ENCODE measurements around the gene ZC2HC1B. TPM values are rescaled to one million over a fixed set of nuclear protein-coding genes. Genes with fewer than 3 reads are reported as not detected.

ZC2HC1B gene
- total and polyA plus RNA-seq, 2 of the 8 experiments (the other 6 are each of a cell fraction or from before 2014, with no cell fraction given): not detected

DNA sequence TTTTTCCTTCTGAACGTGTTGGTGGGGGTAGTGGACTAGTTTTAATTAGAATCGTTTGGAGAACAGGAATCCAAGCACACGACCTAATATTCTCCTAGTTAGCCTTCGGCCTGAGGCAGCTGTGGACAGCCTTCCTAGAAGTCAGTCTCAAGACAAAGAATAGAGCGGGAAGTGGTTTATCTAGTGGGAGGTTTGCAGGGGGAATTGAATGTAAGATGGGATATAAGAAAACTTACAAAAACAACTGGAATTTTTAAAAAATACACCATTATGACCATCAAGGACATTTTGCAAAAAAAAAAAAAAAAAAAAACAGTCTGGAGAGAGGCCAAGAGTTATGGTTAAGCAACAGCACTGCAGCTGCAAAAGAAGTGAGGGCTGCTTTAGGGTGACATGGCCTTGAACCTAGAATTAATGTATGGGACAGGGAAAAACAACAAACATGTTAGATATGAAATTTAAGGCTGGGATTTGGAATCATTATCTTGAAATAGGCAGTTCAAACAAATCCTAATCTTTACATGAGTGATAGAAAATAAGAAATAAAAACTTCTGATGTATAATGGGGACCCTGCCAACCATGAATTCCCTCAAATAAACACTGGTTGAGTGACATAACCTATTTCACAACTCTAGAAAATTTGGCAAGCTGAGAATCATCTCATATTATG, 103.6 kb downstream of the ZC2HC1B start:
- Histone ChIP-seq H3K4me1 (replicated peaks in 1 of 4; ENCODE audit: control insufficient read depth in 3 of 4, insufficient read depth in 4 of 4, low read length in 3 of 4) (peaks cover 8 to 33% (median 22%) of the 10 kb centered on the region in 4 experiments; a peak in 6 of 7 replicates), H3K4me3 (ENCODE audit: extremely low read depth in 1 of 4, insufficient read depth in 2 of 4, low read depth in 3 of 4, low read length in 4 of 4) (no peak overlapping the region), H2AFZ (ENCODE audit: low read length) (no peak overlapping the region), H4K8ac (ENCODE audit: extremely low read depth, insufficient read depth, low read length) (no peak overlapping the region), H2BK15ac (ENCODE audit: low read length) (no peak overlapping the region), H3K9ac (replicated peaks in 1 of 4; ENCODE audit: extremely low read depth in 1 of 4, low read depth in 3 of 4, low read length in 3 of 4) (no peak overlapping the region), H3K56ac (replicated peaks; ENCODE audit: insufficient read length, low read depth, low read length) (no peak overlapping the region), H3K4ac (replicated peaks; ENCODE audit: insufficient read length, low read depth, low read length) (no peak overlapping the region), H3K27me3 (replicated peaks in 1 of 4; ENCODE audit: control insufficient read depth in 3 of 4, extremely low read depth in 1 of 4, insufficient read depth in 3 of 4, low read length in 3 of 4) (peaks cover 87 to 95% (median 94%) of the 10 kb centered on the region in 4 experiments), H2BK12ac (ENCODE audit: low read depth, low read length) (no peak overlapping the region), H3K23me2 (ENCODE audit: low read depth, low read length) (no peaks in the 10 kb centered on the region), H4K5ac (ENCODE audit: insufficient read length, low read depth, low read length) (no peak overlapping the region), H3K4me2 (ENCODE audit: insufficient read depth in 1 of 2, low read depth in 2 of 2, low read length in 2 of 2) (no peak overlapping the region), H2BK120ac (replicated peaks; ENCODE audit: low read depth, low read length) (no peak overlapping the region), H2BK20ac (ENCODE audit: low read length) (no peak overlapping the region), H3K79me1 (ENCODE audit: low read depth, low read length) (no peaks in the 10 kb centered on the region), H3K27ac (ENCODE audit: low read depth, low read length) (no peak overlapping the region), H2BK5ac (ENCODE audit: low read depth, low read length) (no peak overlapping the region), H3K14ac (ENCODE audit: insufficient read length) (no peak overlapping the region), H3K9me3 (ENCODE audit: insufficient read depth in 2 of 2, low read depth in 1 of 2, low read length in 1 of 2) (no peaks in the 10 kb centered on the region), H3K36me3 (ENCODE audit: control insufficient read depth in 2 of 4, insufficient read depth in 4 of 4, low read length in 3 of 4) (no peaks in the 10 kb centered on the region), H3K23ac (ENCODE audit: insufficient read length) (no peak overlapping the region), H2AK5ac (ENCODE audit: low read depth, low read length) (no peak overlapping the region), H3K79me2 (ENCODE audit: control insufficient read depth in 1 of 2, insufficient read depth in 2 of 2, low read length in 2 of 2) (no peaks in the 10 kb centered on the region), H4K91ac (replicated peaks; ENCODE audit: insufficient read length, low read length) (no peak overlapping the region), H4K20me1 (replicated peaks in 1 of 2; ENCODE audit: control insufficient read depth in 1 of 2, insufficient read depth in 2 of 2, low read length in 2 of 2) (peaks cover 7 to 8% of the 10 kb centered on the region in 2 experiments), H3K18ac (ENCODE audit: extremely low read depth, low read length) (no peak overlapping the region)
- FAIRE-seq (no peak), DNase-seq (ENCODE audit: low read depth in 1 of 2, low spot score in 2 of 2) (no peak)
- ChIA-PET POLR2A (ENCODE audit: partially characterized antibody) (no interaction called here), CTCF (ENCODE audit: partially characterized antibody) (interaction anchor here (1.3 to 1.9 kb wide), 5 partner anchors 9 to 46 kb away, joined by 4 to 19 read pairs (median 5); no protein-coding TSS in a partner anchor)
- WGBS, 2 experiments (ENCODE audit: extremely low coverage in 1 of 2, insufficient coverage in 1 of 2, insufficient read length in 1 of 2, insufficient replicate concordance in 2 of 2, low coverage in 1 of 2, low lambda C conversion rate in 2 of 2, missing lambda C conversion rate in 1 of 2): 47% methylated on average over 5 of the region's 5 CpGs; no CpG with 5 or more reads in 1 of the 2 experiments
- no peak for TF ChIP-seq BACH1 (IDR thresholded peaks at IDR 0.05; ENCODE audit: low read length)
- TF ChIP-seq KDM5A (IDR thresholded peaks at IDR 0.05; ENCODE audit: low read length): no peak
- 0 out of 2 replicates have a peak, but pooled peaks have one; percentile 13 for TF ChIP-seq SUZ12 (IDR thresholded peaks at IDR 0.05; ENCODE audit: low read length)
- TF ChIP-seq BRCA1 (IDR thresholded peaks at IDR 0.05; ENCODE audit: low read depth, low read length): no peak
- no peak for TF ChIP-seq SP4 (IDR thresholded peaks at IDR 0.05; ENCODE audit: low read length)
- TF ChIP-seq RNF2 (IDR thresholded peaks at IDR 0.05; ENCODE audit: borderline replicate concordance, low read depth, low read length, missing control alignments, poor library complexity, severe bottlenecking): peak; percentile 49
- no peak for TF ChIP-seq RXRA (IDR thresholded peaks at IDR 0.05; ENCODE audit: insufficient read depth, low read depth, low read length)
- TF ChIP-seq RAD21 (IDR thresholded peaks at IDR 0.05 in 1 of 2, conservative IDR thresholded peaks at IDR 0.05 in 1 of 2; ENCODE audit: low read depth in 2 of 2, low read length in 2 of 2): no peak
- TF ChIP-seq HDAC6 (IDR thresholded peaks at IDR 0.05; ENCODE audit: low read depth, low read length): no peak
- no peak for TF ChIP-seq SIX5 (IDR thresholded peaks at IDR 0.05; ENCODE audit: low read depth, low read length)
- peak; percentile 6 for TF ChIP-seq EZH2 (IDR thresholded peaks at IDR 0.05; ENCODE audit: low read depth, low read length, severe bottlenecking)
- TF ChIP-seq, protein P1, sequence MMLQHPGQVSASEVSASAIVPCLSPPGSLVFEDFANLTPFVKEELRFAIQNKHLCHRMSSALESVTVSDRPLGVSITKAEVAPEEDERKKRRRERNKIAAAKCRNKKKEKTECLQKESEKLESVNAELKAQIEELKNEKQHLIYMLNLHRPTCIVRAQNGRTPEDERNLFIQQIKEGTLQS (IDR thresholded peaks at IDR 0.05; ENCODE audit: insufficient read depth, low read depth, low read length): no peak
